Hepatocyte (in vitro differentiated cells): ENCODE measurements around the gene NSL1. TPM values are rescaled to one million over a fixed set of nuclear protein-coding genes. Genes with fewer than 3 reads are reported as not detected.

Experiments used
- DNase-seq: peaks from one replicate; pipeline ENCODE4 v3.0.0-alpha.2; 2016; ENCODE audit warnings: low spot score
- H2AFZ ChIP-seq: fragments of 200-600 bp; sonication (generic); 2 replicates; pipeline ENCODE4 v1.6.0; 2016; ENCODE audit warnings: antibody characterized with exemption, mild to moderate bottlenecking
- H3K27ac ChIP-seq: fragments of 200-600 bp; sonication (generic); 2 replicates; pipeline ENCODE4 v1.5.1; 2016; ENCODE audit warnings: mild to moderate bottlenecking
- H3K27me3 ChIP-seq: fragments of 200-600 bp; sonication (generic); 2 replicates; pipeline ENCODE4 v1.6.1; 2016
- H3K36me3 ChIP-seq: fragments of 200-600 bp; sonication (generic); replicated peaks from 2 replicates; pipeline ENCODE4 v1.5.1; 2016; ENCODE audit warnings: low read depth; ENCODE audit not compliant: insufficient read depth
- H3K4me1 ChIP-seq: fragments of 200-600 bp; sonication (generic); 2 replicates; pipeline ENCODE4 v1.5.1; 2016; ENCODE audit warnings: mild to moderate bottlenecking, moderate library complexity; ENCODE audit not compliant: insufficient read depth
- H3K4me2 ChIP-seq: fragments of 200-600 bp; sonication (generic); 2 replicates; pipeline ENCODE4 v1.6.0; 2016
- H3K4me3 ChIP-seq: fragments of 200-600 bp; sonication (generic); 2 replicates; pipeline ENCODE4 v1.5.1; 2016; ENCODE audit warnings: mild to moderate bottlenecking
- H3K79me2 ChIP-seq: fragments of 200-600 bp; sonication (generic); 2 replicates; pipeline ENCODE4 v1.6.0; 2017; ENCODE audit warnings: mild to moderate bottlenecking
- H3K9me2 ChIP-seq: fragments of 200-600 bp; sonication (generic); replicated peaks from 2 replicates; pipeline ENCODE4 v1.6.0; 2017; ENCODE audit warnings: mild to moderate bottlenecking; ENCODE audit not compliant: insufficient read depth
- H3K9me3 ChIP-seq: fragments of 200-600 bp; sonication (generic); 2 replicates; pipeline ENCODE4 v1.5.1; 2016; ENCODE audit warnings: low read depth, mild to moderate bottlenecking
- H4K20me1 ChIP-seq: fragments of 200-600 bp; sonication (generic); 2 replicates; pipeline ENCODE4 v1.6.0; 2016; ENCODE audit warnings: mild to moderate bottlenecking; ENCODE audit not compliant: insufficient read depth, poor library complexity, severe bottlenecking
- CTCF ChIP-seq: fragments of 200-600 bp; sonication (generic); IDR thresholded peaks from 2 replicates; pipeline ENCODE4 v1.5.1; 2016; ENCODE audit warnings: antibody characterized with exemption, mild to moderate bottlenecking; ENCODE audit not compliant: poor library complexity
- EZH2 ChIP-seq: fragments of 200-600 bp; sonication (generic); IDR thresholded peaks from 2 replicates; pipeline ENCODE4 v1.6.1; 2016; ENCODE audit warnings: antibody characterized with exemption, mild to moderate bottlenecking, borderline replicate concordance
- EZH2phosphoT487 ChIP-seq: fragments of 200-600 bp; sonication (generic); IDR thresholded peaks from one replicate; pipeline ENCODE4 v1.6.1; 2018; ENCODE audit warnings: antibody characterized with exemption, mild to moderate bottlenecking, low read depth, moderate library complexity; ENCODE audit not compliant: unreplicated experiment, severe bottlenecking
- WGBS: methylation state at CpG from one replicate; pipeline ENCODE4 v1.1.6; 2016; ENCODE audit warnings: low lambda C conversion rate; ENCODE audit errors: missing lambda C conversion rate; 5-methylcytosine and 5-hydroxymethylcytosine counted together
- polyA plus RNA-seq: library from polyadenylated mRNA; unstranded; fragments of >200 nt; fragmentation: Nextera tagmentation; extraction: Ambion mirVana; gene quantifications from 2 replicates; pipeline ENCODE4 v1.2.1, GENCODE V29; 2016
- total RNA-seq: library from RNA; depleted of rRNA; stranded (reverse); fragments of >200 nt; gene quantifications from 2 replicates; pipeline ENCODE4 v1.2.3, GENCODE V29; 2014

NSL1 gene
- total and polyA plus RNA-seq, 2 experiments from 2014 or later, result 27.2 to 39.5 TPM

GRCh38 chr1:212825798-212826452, 34.3 kb upstream of the NSL1 start:
- Histone ChIP-seq H3K9me3 (no peaks in the 10 kb centered on the region), H3K4me1 (peaks cover 33% of the 10 kb centered on the region), H3K27ac (peak overlapping the region; percentile 91), H3K4me3 (no peak overlapping the region), H3K4me2 (peak overlapping the region; percentile 40), H3K36me3 (no peaks in the 10 kb centered on the region), H2AFZ (no peak overlapping the region), H4K20me1 (no peaks in the 10 kb centered on the region), H3K79me2 (no peaks in the 10 kb centered on the region), H3K9me2 (no peaks in the 10 kb centered on the region), H3K27me3 (no peaks in the 10 kb centered on the region)
- DNase-seq, result peak; percentile 75
- TF ChIP-seq EZH2, result no peak
- no peak for TF ChIP-seq CTCF
- TF ChIP-seq EZH2phosphoT487, result no peak
- WGBS, result 55% methylated on average over 6 of the region's 6 CpGs

- H2AFZ ChIP-seq, result no peak overlapping the region
- H3K4me3 ChIP-seq, result no peak overlapping the region
- H3K27me3 ChIP-seq, result no peaks in the 10 kb centered on the region
- no peaks in the 10 kb centered on the region for H3K9me2 ChIP-seq
- over 99% methylated on average over 16 of the region's 16 CpGs for WGBS
- peaks cover 46% of the 10 kb centered on the region for H3K4me1 ChIP-seq
- no peak for DNase-seq
- no peaks in the 10 kb centered on the region for H3K9me3 ChIP-seq
- TF ChIP-seq EZH2phosphoT487 (no peak), CTCF (no peak), EZH2 (no peak)
- no peaks in the 10 kb centered on the region for H3K36me3 ChIP-seq
- no peak overlapping the region for H3K27ac ChIP-seq
- no peaks in the 10 kb centered on the region for H4K20me1 ChIP-seq
- no peaks in the 10 kb centered on the region for H3K79me2 ChIP-seq
- H3K4me2 ChIP-seq, result no peak overlapping the region
Measured at GRCh38 chr1:212824201-212824600, 32.6 kb upstream of the NSL1 start.

GRCh38 chr1:212822956-212823355, 31.4 kb upstream of the NSL1 start:
- H3K9me2 ChIP-seq, result no peaks in the 10 kb centered on the region
- no peak overlapping the region for H3K4me2 ChIP-seq
- no peak for TF ChIP-seq EZH2
- no peak for TF ChIP-seq EZH2phosphoT487
- TF ChIP-seq CTCF, result no peak
- no peaks in the 10 kb centered on the region for H3K27me3 ChIP-seq
- no peak overlapping the region for H3K4me3 ChIP-seq
- H3K27ac ChIP-seq, result no peak overlapping the region
- no peaks in the 10 kb centered on the region for H3K36me3 ChIP-seq
- H3K9me3 ChIP-seq, result no peaks in the 10 kb centered on the region
- peaks cover 40% of the 10 kb centered on the region for H3K4me1 ChIP-seq
- DNase-seq, result no peak
- no peaks in the 10 kb centered on the region for H3K79me2 ChIP-seq
- H2AFZ ChIP-seq, result no peak overlapping the region
- WGBS, result 95% methylated on average over 3 of the region's 3 CpGs
- H4K20me1 ChIP-seq, result no peaks in the 10 kb centered on the region
